ENCODE results near the gene MAMDC2.

Gene MAMDC2

GRCh38 chr9:70066874-70067273 is 23.2 kb downstream of the MAMDC2 start:
- no peak for DNase-seq

GRCh38 chr9:70069704-70070103 is 26.1 kb downstream of the MAMDC2 start:
- DNase-seq: no peak

DNA sequence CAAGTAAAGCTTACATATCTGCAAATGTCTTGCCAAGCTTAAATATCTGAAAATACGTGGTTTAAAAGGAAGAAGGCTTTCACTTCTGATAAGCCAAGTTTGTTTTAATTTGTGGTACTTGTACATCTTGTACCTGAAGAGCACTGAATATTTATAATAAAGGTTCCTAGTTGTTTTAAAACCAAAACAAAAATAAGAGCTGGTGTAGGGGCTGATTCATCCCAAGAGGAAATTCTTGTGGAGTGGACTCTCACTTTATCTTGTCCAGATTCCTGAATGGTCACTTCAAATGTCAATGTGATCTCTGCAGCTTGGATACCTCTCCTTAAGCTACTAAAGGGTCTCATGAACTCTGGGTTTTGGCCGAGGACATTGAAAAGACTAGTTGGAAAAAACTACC is 29.5 kb downstream of the MAMDC2 start:
- DNase-seq: no peak

GRCh38 chr9:70073756-70074155 is 30.1 kb downstream of the MAMDC2 start:
- no peak for DNase-seq

DNA sequence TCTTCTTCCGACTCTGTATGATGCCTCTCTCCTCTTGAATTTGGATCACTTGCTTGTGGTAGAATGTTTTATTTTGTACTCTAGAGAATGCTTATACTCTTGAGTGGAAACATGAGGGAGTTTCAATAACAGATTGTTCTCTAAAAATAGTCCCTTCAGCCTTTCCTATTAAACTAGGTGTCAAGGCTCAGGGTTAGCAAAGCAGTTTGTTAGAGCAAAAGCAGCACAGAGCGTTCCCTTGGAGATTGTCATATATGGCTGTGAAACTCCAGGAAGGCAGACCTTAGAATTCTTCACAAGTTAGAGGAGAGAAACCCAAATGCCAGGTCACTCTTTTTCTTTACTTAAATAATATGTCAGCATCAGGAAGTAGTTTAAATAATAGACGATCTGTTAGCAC is 33.0 kb downstream of the MAMDC2 start:
- DNase-seq: no peak

DNA sequence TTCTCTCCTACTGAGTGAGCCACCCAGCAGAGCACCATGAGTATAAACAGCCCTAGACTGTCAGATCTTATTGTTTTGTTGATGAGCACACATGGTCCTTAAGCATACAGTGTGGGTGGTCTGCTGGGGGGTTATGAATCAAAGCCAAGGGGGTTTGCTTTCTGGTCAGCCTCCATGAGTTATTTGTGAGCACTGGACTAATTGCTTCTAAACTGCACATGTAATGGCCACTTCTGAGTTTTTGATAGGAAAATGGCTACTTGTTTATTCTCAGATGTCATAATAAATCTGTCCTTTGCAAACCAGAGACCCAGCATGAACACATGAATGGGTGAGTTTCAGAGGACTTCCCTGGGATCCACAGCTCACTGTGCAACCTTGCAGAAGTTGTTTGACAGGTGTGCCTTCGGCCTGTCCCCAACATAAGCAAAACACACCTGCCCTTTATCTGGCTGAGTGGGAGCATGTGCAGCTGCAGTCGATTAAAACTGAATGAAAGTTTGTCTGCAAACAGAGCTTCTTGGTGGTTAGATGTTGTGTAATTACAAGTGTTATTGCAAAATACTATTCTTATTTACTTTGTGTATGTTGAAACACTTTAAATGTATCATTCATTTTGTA is 35.9 kb downstream of the MAMDC2 start:
- peak; percentile 59 for DNase-seq

- DNase-seq: peak; percentile 49
Measured at GRCh38 chr9:70080481-70081119, 37.0 kb downstream of the MAMDC2 start.

DNA sequence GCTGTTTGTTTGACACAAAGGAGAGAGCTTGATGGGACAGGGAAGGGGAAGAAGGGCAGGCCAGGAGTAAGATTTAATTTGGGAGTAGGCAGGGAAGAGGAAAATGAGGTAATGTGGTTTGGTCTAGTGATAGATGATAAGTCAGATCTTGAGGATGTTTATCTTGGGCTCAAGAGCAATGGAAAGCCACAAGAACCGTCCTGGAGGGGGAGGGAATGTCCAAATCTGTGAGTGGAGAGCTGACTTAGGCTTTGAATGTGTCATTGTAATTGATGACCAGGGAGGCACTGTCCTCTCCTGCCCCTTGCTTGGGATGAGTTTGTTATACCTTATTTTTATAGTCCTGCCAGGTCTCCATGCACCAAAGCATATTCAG is 37.5 kb downstream of the MAMDC2 start:
- peak; percentile 15 for DNase-seq

GRCh38 chr9:70083429-70083828 is 39.8 kb downstream of the MAMDC2 start:
- no peak for DNase-seq

GRCh38 chr9:70085241-70085640 is 41.6 kb downstream of the MAMDC2 start:
- peak; percentile 50 for DNase-seq

- no peak for DNase-seq
Measured at GRCh38 chr9:70091103-70091502, 47.5 kb downstream of the MAMDC2 start.

- no peak for DNase-seq
Measured at GRCh38 chr9:70091572-70091971, 47.9 kb downstream of the MAMDC2 start.

DNA sequence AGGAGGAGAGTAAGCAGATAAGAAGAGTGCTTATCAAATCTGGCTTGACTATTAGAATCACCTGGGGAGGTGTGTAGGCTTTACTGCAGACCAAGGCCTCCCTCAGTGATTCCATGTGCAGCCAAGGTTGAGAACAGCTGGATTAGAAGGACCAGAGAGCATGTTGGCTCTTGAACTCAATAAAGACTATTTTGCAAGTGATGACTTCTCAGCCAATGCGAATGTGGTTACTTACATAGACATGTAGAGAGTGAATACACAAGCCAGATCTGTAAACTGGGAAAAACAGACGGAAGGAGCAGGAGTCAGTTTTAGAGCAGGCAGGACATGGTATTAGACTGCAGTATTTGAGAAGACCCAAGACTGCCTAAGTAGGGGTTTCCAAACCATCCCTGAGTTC is 48.5 kb downstream of the MAMDC2 start:
- no peak for DNase-seq

DNA sequence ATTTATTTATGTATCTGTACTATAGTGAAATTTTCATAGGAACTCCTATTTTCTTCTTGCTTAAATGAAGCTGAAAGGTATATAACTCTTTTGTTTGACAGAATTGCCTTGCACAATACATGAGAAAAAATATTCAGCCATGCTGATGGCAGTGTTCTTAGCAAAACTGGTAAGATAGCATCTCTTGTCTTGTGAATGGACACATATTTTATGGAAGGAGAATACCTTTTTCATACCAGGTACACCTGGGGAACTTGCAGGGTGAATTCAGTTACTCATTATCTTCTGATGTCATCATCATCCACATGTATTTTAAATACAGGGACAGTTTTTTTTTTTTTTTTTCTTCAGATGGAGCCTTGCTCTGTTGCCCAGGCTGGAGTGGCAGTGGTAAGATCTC is 49.4 kb downstream of the MAMDC2 start:
- DNase-seq: no peak

- DNase-seq: peak; percentile 51
Measured at GRCh38 chr9:70093944-70094343, 50.3 kb downstream of the MAMDC2 start.

- DNase-seq: no peak
Measured at GRCh38 chr9:70094747-70095146, 51.1 kb downstream of the MAMDC2 start.

GRCh38 chr9:70097187-70097586 is 53.5 kb downstream of the MAMDC2 start:
- no peak for DNase-seq

GRCh38 chr9:70100362-70100761 is 56.7 kb downstream of the MAMDC2 start:
- DNase-seq: no peak

DNA sequence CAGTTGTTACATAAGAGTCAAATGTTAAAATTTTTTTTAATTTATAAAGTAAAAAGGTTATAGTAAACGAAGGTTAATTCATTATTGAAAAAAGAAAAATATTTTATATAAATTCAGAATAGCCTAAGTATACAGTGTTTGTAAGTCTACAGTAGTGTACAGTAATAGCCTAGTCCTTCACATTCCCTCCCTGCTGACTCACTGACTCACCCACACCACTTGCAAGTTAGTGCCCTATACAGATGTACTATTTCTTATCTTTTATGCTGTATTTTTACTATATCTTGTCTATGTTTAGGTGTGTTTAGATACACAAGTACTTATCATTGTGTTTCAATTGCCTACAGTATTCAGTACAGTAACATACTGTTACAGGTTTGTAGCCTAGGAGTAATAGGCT is 57.6 kb downstream of the MAMDC2 start:
- no peak for DNase-seq

GRCh38 chr9:70105147-70105546 is 61.5 kb downstream of the MAMDC2 start:
- DNase-seq: no peak

DNA sequence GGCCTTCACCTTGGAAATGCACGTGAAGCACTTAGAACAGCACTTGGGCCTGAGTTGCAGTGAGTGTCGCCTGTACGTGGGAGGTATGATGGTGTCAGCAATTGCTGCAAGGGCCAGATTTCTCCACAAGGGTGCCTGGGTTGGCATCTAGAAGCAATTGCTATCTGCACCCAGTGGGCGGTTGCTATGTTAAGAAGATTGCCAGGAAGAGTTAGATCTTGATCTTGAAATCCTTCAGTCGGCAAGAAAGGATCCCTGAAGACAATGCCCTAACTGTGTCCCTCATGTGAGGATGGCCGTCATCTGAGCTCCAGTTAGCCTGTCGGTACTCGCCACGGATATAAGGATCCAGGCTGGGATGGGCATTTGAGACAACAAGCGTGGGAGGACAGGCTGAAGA is 62.9 kb downstream of the MAMDC2 start:
- no peak for DNase-seq

DNA sequence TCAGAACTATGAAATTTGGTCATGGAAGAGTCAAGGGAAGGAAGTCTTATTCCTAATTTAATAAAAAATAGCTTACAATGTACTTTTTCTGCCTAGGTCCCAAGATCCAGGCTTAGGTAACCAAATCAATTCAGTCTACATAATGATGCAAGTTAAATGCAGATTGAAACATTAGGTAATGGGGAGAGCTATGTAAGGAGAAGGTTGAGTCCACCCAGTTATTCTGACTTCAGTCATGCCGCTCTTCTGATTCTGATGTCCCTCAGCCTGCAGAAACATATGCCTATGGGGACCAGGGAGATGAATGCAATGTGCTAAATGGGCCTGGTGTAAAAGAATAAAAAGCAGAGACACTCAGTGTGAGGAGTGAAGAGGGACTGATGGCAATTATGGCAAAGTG is 63.9 kb downstream of the MAMDC2 start:
- DNase-seq: no peak

DNA sequence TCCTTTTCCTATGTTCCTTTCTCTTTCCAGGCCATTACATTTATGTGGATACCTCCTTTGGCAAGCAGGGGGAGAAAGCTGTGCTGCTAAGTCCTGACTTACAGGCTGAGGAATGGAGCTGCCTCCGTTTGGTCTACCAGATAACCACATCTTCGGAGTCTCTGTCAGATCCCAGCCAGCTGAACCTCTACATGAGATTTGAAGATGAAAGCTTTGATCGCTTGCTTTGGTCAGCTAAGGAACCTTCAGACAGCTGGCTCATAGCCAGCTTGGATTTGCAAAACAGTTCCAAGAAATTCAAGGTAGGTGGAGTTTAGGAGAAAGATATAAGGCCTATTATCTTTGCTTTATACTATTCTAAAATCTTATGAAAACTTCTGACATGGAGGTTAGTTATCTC is 64.5 kb downstream of the MAMDC2 start:
- no peak for DNase-seq

DNA sequence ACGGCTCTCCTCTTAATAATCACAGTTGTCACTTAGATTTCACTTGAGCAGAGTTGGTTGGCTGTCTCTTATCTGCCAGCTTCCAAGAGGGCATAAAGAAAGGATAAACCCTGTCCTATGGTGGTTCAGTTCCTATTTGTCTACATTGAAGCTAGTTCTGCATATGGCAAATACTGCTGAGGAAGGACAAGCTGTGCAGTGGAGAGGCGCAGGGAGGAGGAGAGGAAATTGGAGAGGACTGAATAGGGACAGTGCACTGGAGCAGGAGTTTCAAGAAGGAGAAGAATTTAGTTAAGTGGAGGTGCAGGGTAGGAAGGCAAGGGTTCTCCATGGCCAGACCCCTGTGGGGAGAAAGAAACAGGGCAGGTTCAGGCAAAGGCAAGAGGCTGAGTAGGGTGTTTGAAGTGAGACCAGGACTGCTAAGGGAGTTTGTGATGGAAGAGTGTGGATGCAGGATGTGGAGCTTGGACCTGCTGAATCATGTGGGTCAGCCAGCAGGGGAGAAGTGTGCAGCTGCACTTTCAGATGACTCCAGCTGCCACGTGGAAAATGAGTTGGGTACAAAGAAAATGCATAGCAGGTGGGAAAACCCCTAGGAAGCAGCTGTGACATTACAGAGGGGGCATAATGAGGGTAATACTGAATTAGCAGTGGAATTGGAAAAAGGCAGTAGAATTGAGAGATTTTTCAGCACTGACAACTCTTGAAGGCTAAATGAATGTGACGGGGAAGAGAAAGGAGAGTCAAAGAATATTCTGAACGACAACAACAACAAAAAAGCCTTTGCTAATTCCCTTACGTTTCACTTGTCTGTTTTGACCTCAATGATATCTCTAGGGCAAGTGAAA is 66.8 kb downstream of the MAMDC2 start:
- DNase-seq: no peak

Data from hematopoietic multipotent progenitor cell treated with erythropoietin and hydrocortisone succinate and interleukin-3 and kit ligand, for 4 days (in vitro differentiated cells).